Measurements from ENCODE around the gene CFAP221. TPM values are rescaled to one million over a fixed set of nuclear protein-coding genes. Genes with fewer than 3 reads are reported as not detected.

CFAP221 gene
- polyA plus RNA-seq (ENCODE audit: insufficient read length in 4 of 4) = 10 to 100 TPM; 18.6 to 36.9 (median 24.9) TPM

GRCh38 chr2:119544075-119544938, at the start of gene CFAP221:
TSS of gene CFAP221 (plus strand) at chr2:119544449. CDS start at chr2:119546132, 1,683 bp downstream.
- peak in 3 of 4 donors; percentile 75 to 78 (median 78) for DNase-seq (ENCODE audit: low read depth in 4 of 4, low spot score in 2 of 4)

- no peak for DNase-seq (ENCODE audit: low read depth in 4 of 4, low spot score in 2 of 4)
These were observed 48.3 kb upstream of the CFAP221 start for GRCh38 chr2:119495948-119496347.

GRCh38 chr2:119496682-119497081, 47.6 kb upstream of the CFAP221 start:
- DNase-seq (ENCODE audit: low read depth in 4 of 4, low spot score in 2 of 4) = no peak

- DNase-seq (ENCODE audit: low read depth in 4 of 4, low spot score in 2 of 4) = no peak
These were observed 35.5 kb upstream of the CFAP221 start for GRCh38 chr2:119508756-119509155.

GRCh38 chr2:119511989-119512388, 32.3 kb upstream of the CFAP221 start:
- DNase-seq (ENCODE audit: low read depth in 4 of 4, low spot score in 2 of 4) = no peak

GRCh38 chr2:119512946-119513345, 31.3 kb upstream of the CFAP221 start:
- no peak for DNase-seq (ENCODE audit: low read depth in 4 of 4, low spot score in 2 of 4)

- no peak for DNase-seq (ENCODE audit: low read depth in 4 of 4, low spot score in 2 of 4)
These were observed 30.4 kb upstream of the CFAP221 start for GRCh38 chr2:119513832-119514231.

GRCh38 chr2:119516121-119516520, 28.1 kb upstream of the CFAP221 start:
- no peak for DNase-seq (ENCODE audit: low read depth in 4 of 4, low spot score in 2 of 4)

GRCh38 chr2:119517433-119517832, 26.8 kb upstream of the CFAP221 start:
- no peak for DNase-seq (ENCODE audit: low read depth in 4 of 4, low spot score in 2 of 4)

- DNase-seq (ENCODE audit: low read depth in 4 of 4, low spot score in 2 of 4) = no peak
These were observed 25.7 kb upstream of the CFAP221 start for GRCh38 chr2:119518401-119519056.

- DNase-seq (ENCODE audit: low read depth in 4 of 4, low spot score in 2 of 4) = no peak
These were observed 25.2 kb upstream of the CFAP221 start for GRCh38 chr2:119519057-119519408.

GRCh38 chr2:119520696-119521432, 23.4 kb upstream of the CFAP221 start:
- no peak for DNase-seq (ENCODE audit: low read depth in 4 of 4, low spot score in 2 of 4)

GRCh38 chr2:119521433-119522050, 22.7 kb upstream of the CFAP221 start:
- no peak for DNase-seq (ENCODE audit: low read depth in 4 of 4, low spot score in 2 of 4)

- no peak for DNase-seq (ENCODE audit: low read depth in 4 of 4, low spot score in 2 of 4)
These were observed 21.6 kb upstream of the CFAP221 start for GRCh38 chr2:119522671-119523070.

GRCh38 chr2:119523383-119523951, 20.8 kb upstream of the CFAP221 start:
- DNase-seq (ENCODE audit: low read depth in 4 of 4, low spot score in 2 of 4) = no peak

GRCh38 chr2:119523952-119524694, 20.1 kb upstream of the CFAP221 start, which contains the start of gene SCTR:
TSS of gene SCTR (minus strand) at chr2:119524483. CDS start at chr2:119524226, 257 bp downstream.
- DNase-seq (ENCODE audit: low read depth in 4 of 4, low spot score in 2 of 4) = no peak

- DNase-seq (ENCODE audit: low read depth in 4 of 4, low spot score in 2 of 4) = no peak
These were observed 18.6 kb upstream of the CFAP221 start for GRCh38 chr2:119525614-119526013.

GRCh38 chr2:119527999-119528398, 16.2 kb upstream of the CFAP221 start:
- DNase-seq (ENCODE audit: low read depth in 4 of 4, low spot score in 2 of 4) = no peak

GRCh38 chr2:119531292-119531691, 13.0 kb upstream of the CFAP221 start:
- DNase-seq (ENCODE audit: low read depth in 4 of 4, low spot score in 2 of 4) = no peak

GRCh38 chr2:119533560-119533959, 10.7 kb upstream of the CFAP221 start:
- DNase-seq (ENCODE audit: low read depth in 4 of 4, low spot score in 2 of 4) = no peak
